HG02798 (cell line): ENCODE results near the gene ATP5F1D.
A peak's percentile ranks its signal among the peaks of the same experiment; 100 is the strongest.
"Not testable (repeated sequence)": the region's sequence is repeated elsewhere in the genome, so short reads cannot be mapped to it uniquely, and the experiment has no call there.

Experiments
- ATAC-seq: cut with Tn5 transposase; IDR thresholded peaks from one replicate; pipeline ENCODE4 v1.9.1; 2021; ENCODE audit warnings: mild to moderate bottlenecking; ENCODE audit not compliant: unreplicated experiment, poor library complexity

ATP5F1D gene

GRCh38 chr19:1241417-1242095 is at the start of gene ATP5F1D:
ATP5F1D (plus strand) TSS chr19:1241751; CDS start chr19:1241851, 100 bp downstream.
- ATAC-seq = peak; percentile 63

GRCh38 chr19:1199531-1199930 is 42.0 kb upstream of the ATP5F1D start:
- ATAC-seq = no peak

- ATAC-seq = not testable (repeated sequence)
These were observed 40.9 kb upstream of the ATP5F1D start for GRCh38 chr19:1200614-1201013.

GRCh38 chr19:1205114-1206099 is 36.1 kb upstream of the ATP5F1D start, which contains the start of gene STK11:
STK11 (plus strand) TSS chr19:1205778; CDS start chr19:1206914, 1,136 bp downstream.
- peak; percentile 93 for ATAC-seq

GRCh38 chr19:1206150-1206863 is 35.2 kb upstream of the ATP5F1D start:
- ATAC-seq = no peak

GRCh38 chr19:1206864-1207450 is 34.6 kb upstream of the ATP5F1D start:
- no peak for ATAC-seq

- not testable (repeated sequence) for ATAC-seq
These were observed 32.7 kb upstream of the ATP5F1D start for GRCh38 chr19:1208830-1209229.

GRCh38 chr19:1210227-1210538 is 31.4 kb upstream of the ATP5F1D start:
- ATAC-seq = no peak

- ATAC-seq = no peak
These were observed 29.9 kb upstream of the ATP5F1D start for GRCh38 chr19:1211494-1212234.

GRCh38 chr19:1213391-1214286 is 27.9 kb upstream of the ATP5F1D start:
- no peak for ATAC-seq

GRCh38 chr19:1214299-1214861 is 27.2 kb upstream of the ATP5F1D start:
- no peak for ATAC-seq

- ATAC-seq = no peak
These were observed 26.5 kb upstream of the ATP5F1D start for GRCh38 chr19:1214862-1215731.

- no peak for ATAC-seq
These were observed 24.8 kb upstream of the ATP5F1D start for GRCh38 chr19:1216756-1217155.

GRCh38 chr19:1217366-1217765 is 24.2 kb upstream of the ATP5F1D start:
- ATAC-seq = no peak

- no peak for ATAC-seq
These were observed 22.6 kb upstream of the ATP5F1D start for GRCh38 chr19:1218751-1219567.

GRCh38 chr19:1219786-1220476 is 21.6 kb upstream of the ATP5F1D start:
- no peak for ATAC-seq
